Inflammatory macrophage treated with lipopolysaccharide for 1 hour (primary cell): Measurements from ENCODE around the gene PCDHA1.
A peak's percentile ranks its signal among the peaks of the same experiment; 100 is the strongest.
"Not testable (repeated sequence)": the region's sequence is repeated elsewhere in the genome, so short reads cannot be mapped to it uniquely, and the experiment has no call there.

Source experiments
- DNase-seq, 2 donors: peaks; one replicate each; pipeline ENCODE4 v3.0.0-alpha.2; 2020 to 2022

The PCDHA1 gene

DNA sequence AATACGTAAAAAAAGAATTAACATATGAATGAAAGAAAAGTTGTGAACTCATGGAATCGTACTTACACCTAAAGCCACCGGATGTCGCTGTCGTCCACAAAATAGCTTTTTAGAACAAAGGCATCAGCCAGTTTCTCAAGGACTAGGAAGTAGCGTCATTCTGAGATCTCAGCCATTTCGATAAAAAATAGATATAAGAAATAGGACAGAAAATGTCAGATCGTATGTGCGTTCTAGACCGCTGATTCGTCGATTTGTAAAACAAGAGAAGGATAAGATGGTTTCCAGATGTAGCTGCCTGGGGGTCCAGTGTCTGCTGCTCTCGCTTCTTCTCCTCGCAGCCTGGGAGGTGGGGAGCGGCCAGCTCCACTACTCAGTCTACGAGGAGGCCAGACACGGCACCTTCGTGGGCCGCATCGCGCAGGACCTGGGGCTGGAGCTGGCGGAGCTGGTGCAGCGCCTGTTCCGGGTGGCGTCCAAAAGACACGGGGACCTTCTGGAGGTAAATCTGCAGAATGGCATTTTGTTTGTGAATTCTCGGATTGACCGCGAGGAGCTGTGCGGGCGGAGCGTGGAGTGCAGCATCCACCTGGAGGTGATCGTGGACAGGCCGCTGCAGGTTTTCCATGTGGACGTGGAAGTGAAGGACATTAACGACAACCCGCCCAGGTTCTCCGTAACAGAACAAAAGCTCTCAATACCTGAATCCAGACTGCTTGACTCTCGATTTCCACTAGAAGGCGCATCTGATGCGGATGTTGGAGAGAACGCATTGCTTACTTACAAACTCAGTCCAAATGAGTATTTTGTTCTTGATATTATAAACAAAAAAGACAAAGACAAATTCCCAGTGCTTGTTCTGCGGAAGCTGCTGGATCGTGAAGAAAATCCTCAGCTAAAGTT is 70.1 kb downstream of the PCDHA1 start, which contains the start of gene PCDHA10:
PCDHA10 (plus strand) TSS at position 126 of the 903 bp plus-strand sequence; CDS start at position 278, 152 bp downstream.
- DNase-seq = no peak

DNA sequence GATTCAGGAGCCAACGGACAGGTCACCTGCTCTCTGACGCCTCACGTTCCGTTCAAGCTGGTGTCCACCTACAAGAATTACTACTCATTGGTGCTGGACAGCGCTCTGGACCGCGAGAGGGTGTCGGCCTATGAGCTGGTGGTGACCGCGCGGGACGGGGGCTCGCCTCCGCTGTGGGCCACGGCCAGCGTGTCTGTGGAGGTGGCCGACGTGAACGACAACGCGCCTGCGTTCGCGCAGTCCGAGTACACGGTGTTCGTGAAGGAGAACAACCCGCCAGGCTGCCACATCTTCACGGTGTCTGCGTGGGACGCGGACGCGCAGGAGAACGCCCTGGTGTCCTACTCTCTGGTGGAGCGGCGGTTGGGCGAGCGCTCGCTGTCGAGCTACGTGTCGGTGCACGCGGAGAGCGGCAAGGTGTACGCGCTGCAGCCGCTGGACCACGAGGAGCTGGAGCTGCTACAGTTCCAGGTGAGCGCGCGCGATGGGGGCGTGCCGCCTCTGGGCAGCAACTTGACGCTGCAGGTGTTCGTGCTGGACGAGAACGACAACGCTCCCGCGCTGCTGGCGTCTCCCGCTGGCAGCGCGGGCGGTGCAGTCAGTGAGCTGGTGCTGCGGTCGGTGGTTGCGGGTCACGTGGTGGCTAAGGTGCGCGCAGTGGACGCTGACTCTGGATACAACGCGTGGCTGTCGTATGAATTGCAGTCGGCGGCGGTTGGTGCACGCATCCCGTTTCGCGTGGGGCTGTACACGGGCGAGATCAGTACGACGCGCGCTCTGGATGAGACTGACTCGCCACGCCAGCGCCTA is 71.4 kb downstream of the PCDHA1 start:
- DNase-seq = no peak

DNA sequence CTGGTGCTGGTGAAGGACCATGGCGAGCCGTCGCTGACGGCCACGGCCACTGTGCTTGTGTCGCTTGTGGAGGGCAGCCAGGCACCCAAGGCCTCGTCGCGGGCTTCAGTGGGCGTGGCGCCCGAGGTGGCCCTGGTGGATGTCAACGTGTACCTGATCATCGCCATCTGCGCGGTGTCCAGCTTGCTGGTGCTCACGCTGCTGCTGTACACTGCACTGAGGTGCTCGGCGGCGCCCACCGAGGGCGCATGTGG is 72.0 kb downstream of the PCDHA1 start:
- no peak for DNase-seq

- no peak for DNase-seq
Measured at GRCh38 chr5:140862441-140863295, 76.7 kb downstream of the PCDHA1 start.

DNA sequence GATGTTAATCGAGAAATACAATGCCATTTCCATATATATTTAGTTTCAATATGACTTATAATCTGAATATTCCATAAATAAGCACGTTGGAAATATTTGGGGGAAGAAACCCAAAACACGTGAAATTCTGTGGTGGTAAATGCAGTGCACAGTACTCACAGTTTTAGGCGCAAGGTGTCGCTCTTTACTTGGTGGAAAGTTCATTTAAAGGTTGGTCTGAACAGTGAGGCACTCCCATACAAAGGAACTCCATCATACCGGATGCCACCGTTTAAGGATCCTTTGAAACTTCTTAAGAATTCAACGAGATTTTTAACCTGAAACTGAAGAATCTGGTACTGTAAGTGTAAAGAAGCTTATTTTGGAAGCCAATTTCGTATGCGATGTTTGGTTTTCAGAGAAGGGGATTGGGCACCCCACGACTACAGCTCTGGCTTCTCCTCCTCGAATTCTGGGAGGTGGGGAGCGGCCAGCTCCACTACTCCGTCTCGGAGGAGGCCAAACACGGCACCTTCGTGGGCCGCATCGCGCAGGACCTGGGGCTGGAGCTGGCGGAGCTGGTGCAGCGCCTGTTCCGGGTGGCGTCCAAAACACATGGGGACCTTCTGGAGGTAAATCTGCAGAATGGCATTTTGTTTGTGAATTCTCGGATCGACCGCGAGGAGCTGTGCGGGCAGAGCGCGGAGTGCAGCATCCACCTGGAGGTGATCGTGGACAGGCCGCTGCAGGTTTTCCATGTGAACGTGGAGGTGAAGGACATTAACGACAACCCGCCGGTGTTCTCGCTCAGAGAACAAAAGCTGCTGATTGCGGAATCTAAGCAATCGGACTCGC is 83.0 kb downstream of the PCDHA1 start, which contains the start of gene PCDHA11:
PCDHA11 (plus strand) TSS at position 237 of the 834 bp plus-strand sequence; CDS start at position 384, 147 bp downstream.
- no peak for DNase-seq

DNA sequence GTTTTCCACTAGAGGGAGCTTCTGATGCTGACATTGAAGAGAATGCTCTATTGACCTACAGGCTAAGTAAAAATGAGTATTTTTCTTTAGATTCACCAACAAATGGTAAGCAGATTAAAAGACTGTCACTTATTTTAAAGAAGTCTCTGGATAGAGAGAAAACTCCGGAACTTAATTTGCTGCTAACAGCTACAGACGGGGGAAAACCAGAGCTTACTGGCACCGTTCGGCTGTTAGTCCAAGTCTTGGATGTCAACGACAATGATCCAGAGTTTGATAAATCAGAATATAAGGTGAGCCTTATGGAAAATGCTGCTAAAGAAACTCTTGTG is 83.6 kb downstream of the PCDHA1 start:
- peak in 1 of 2 donors; percentile 0 for DNase-seq

GRCh38 chr5:140870221-140871201 is 84.6 kb downstream of the PCDHA1 start:
- DNase-seq = no peak

DNA sequence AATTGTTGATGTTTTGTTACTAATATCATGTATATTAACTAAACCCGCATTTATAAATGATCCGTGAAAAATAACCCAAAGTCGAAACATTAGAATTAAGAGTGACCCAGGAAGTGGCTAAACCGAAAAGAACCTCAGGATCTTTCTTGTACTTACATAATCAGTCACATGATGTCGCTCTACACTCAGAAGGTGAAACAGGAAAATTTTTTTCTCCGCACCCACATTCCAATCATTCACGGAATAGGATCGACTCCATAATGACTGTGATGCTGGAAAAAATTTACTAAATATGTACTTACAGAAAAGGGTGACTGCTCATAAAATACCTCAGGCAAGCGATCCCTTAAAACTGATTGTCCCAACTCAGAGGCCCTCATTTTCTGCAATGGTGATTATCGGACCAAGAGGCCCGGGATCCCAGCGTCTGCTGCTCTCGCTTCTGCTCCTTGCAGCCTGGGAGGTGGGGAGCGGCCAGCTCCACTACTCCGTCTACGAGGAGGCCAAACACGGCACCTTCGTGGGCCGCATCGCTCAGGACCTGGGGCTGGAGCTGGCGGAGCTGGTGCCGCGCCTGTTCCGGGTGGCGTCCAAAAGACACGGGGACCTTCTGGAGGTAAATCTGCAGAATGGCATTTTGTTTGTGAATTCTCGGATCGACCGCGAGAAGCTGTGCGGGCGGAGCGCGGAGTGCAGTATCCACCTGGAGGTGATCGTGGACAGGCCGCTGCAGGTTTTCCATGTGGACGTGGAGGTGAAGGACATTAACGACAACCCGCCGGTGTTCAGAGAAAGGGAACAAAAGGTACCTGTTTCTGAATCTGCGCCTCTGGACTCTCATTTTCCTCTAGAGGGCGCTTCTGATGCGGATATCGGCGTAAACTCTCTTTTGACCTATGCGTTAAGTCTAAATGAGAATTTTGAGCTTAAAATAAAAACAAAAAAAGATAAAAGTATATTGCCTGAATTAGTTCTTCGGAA is 89.4 kb downstream of the PCDHA1 start, which contains the start of gene PCDHA12:
PCDHA12 (plus strand) TSS at position 224 of the 981 bp plus-strand sequence; CDS start at position 389, 165 bp downstream.
- DNase-seq = no peak

DNA sequence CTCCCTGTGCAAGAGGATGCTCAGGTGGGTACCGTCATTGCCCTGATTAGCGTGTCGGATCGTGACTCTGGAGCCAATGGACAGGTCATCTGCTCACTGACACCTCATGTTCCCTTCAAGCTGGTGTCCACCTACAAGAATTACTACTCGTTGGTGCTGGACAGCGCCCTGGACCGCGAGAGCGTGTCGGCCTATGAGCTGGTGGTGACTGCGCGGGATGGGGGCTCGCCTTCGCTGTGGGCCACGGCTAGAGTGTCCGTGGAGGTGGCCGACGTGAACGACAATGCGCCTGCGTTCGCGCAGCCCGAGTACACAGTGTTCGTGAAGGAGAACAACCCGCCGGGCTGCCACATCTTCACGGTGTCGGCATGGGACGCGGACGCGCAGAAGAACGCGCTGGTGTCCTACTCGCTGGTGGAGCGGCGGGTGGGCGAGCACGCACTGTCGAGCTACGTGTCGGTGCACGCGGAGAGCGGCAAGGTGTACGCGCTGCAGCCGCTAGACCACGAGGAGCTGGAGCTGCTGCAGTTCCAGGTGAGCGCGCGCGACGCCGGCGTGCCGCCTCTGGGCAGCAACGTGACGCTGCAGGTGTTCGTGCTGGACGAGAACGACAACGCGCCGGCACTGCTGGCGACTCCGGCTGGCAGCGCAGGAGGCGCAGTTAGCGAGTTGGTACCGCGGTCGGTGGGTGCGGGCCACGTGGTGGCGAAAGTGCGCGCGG is 90.8 kb downstream of the PCDHA1 start:
- DNase-seq = not testable (repeated sequence)

GRCh38 chr5:140877262-140877581 is 91.3 kb downstream of the PCDHA1 start:
- no peak for DNase-seq

DNA sequence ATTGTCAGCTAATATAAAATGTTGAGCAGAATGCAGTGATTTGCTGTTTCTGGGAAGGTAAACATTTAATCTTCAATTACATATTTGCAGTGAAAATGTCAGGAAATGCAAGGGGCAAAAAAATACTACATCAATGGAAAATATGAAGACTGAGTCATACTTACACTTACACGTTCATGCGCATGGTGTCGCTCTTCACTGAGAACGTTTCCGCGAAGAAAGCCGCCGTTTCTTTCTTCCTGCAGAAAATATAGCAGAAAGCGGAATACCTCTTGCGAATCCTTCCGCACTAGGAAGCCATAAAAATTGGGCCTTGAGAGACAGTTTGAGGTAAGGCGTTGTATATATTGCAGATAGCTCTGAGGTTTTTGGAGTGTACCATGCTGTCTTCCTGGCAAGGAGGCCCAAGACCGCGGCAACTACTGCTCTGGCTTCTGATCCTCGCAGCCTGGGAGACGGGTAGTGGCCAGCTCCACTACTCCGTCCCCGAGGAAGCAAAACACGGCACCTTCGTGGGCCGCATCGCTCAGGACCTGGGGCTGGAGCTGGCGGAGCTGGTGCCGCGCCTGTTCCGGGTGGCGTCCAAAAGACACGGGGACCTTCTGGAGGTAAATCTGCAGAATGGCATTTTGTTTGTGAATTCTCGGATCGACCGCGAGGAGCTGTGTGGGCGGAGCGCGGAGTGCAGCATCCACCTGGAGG is 96.1 kb downstream of the PCDHA1 start, which contains the start of gene PCDHA13:
PCDHA13 (plus strand) TSS at position 236 of the 702 bp plus-strand sequence; CDS start at position 381, 145 bp downstream.
- no peak for DNase-seq

DNA sequence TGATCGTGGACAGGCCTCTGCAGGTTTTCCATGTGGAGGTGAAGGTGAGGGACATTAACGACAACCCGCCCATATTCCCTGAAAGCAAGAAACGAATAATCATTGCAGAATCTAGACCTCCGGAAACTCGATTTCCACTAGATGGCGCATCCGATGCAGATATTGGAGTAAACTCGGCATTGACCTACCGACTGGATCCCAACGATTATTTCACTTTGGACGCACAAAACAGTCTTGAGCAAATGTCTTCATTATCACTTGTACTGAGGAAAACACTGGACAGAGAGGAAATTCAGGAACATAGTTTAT is 96.6 kb downstream of the PCDHA1 start:
- no peak for DNase-seq

GRCh38 chr5:140883373-140883772 is 97.4 kb downstream of the PCDHA1 start:
- no peak for DNase-seq

GRCh38 chr5:140883927-140884697 is 98.2 kb downstream of the PCDHA1 start:
- DNase-seq = no peak

- no peak for DNase-seq
Measured at GRCh38 chr5:140916325-140916724, 130.4 kb downstream of the PCDHA1 start.

DNA sequence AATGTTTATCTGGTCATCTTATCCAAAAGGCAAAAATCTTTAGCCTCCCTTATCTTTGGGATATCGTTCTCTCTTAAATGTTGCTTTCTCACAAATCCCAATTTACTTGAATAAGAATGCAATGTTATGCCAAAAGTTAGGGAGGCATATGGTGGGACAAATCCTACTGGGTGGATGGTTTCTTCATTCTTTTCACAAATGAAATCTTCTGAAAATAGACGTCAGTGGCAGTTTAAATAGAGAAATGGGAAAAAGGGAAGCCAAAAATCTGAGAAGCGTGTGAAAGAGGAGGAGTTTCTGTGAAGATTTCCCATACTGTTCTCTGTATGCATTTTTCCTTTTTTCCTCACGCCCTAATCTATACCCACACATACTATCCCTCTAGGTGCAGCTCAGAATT is 137.7 kb downstream of the PCDHA1 start:
- DNase-seq = no peak

DNA sequence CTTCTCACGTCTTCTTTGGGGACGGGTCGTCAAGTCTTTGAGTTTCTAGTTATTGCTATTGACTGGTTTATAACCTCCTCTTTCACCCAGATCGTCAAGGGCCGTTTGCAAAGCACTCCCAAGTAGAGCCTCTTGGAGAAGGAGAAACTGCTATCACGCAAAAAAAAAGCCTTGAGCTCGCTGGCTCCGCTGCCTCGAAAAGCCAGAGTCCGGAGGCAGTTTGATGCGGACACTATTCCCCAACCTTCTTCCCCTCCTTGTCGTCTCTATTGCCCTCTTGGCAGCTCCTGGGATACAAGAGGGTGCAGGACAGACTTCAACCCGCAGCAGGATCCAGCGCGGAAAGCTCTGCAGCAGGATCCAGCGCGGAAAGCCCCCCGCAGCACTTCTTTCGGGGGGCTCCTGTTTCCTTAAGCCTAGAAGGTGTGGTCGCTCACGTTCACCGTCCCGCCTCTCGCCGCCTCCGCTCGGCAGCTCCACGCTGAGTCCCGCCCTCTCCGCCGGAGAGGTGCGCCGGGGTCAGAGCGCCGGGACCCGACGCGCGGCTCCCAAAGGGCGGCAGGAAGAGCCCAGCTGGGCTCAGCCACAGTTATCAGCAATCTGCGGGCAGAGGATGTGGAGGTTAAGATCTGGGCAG is 140.0 kb downstream of the PCDHA1 start, which contains the start of gene PCDHAC1:
PCDHAC1 (plus strand) TSS at position 494 of the 637 bp plus-strand sequence. CDS start 594 bp downstream, outside the sequence.
- no peak for DNase-seq
